BE2C (cell line): ENCODE results near the gene CNNM1.
A peak's percentile ranks its signal among the peaks of the same experiment; 100 is the strongest.

Source experiments
- DNase-seq: peaks from one replicate; pipeline ENCODE4 v3.0.0-alpha.2; 2020
- H3K27me3 ChIP-seq: fragments of 250-450 bp; sonication (Bioruptor Pico); 2 replicates; pipeline ENCODE4 v1.5.1; 2020; ENCODE audit warnings: mild to moderate bottlenecking
- H3K36me3 ChIP-seq: fragments of 250-450 bp; sonication (Bioruptor Pico); 2 replicates; pipeline ENCODE4 v1.5.1; 2020; ENCODE audit warnings: mild to moderate bottlenecking
- H3K4me1 ChIP-seq: fragments of 250-450 bp; sonication (Bioruptor Pico); 2 replicates; pipeline ENCODE4 v1.5.1; 2020
- H3K4me3 ChIP-seq: 2 replicates; pipeline ENCODE4 v1.5.1; 2011; ENCODE audit warnings: low read depth, low read length
- H3K9me3 ChIP-seq: fragments of 250-450 bp; sonication (Bioruptor Pico); 2 replicates; pipeline ENCODE4 v1.5.1; 2020
- CTCF ChIP-seq: IDR thresholded peaks from 2 replicates; pipeline ENCODE4 v1.5.1; 2012; ENCODE audit warnings: mild to moderate bottlenecking, low read depth, low read length

Gene CNNM1

GRCh38 chr10:99296605-99297004 is 32.6 kb upstream of the CNNM1 start:
- no peak for DNase-seq
- H3K36me3 ChIP-seq, result no peaks in the 10 kb centered on the region
- H3K27me3 ChIP-seq, result no peaks in the 10 kb centered on the region
- no peak for TF ChIP-seq CTCF
- H3K4me1 ChIP-seq, result no peaks in the 10 kb centered on the region
- no peaks in the 10 kb centered on the region for H3K9me3 ChIP-seq
- no peak overlapping the region for H3K4me3 ChIP-seq

- H3K9me3 ChIP-seq, result no peaks in the 10 kb centered on the region
- H3K27me3 ChIP-seq, result no peaks in the 10 kb centered on the region
- TF ChIP-seq CTCF, result 0 out of 2 replicates have a peak, but pooled peaks have one; percentile 7
- H3K4me3 ChIP-seq, result no peak overlapping the region
- no peaks in the 10 kb centered on the region for H3K4me1 ChIP-seq
- H3K36me3 ChIP-seq, result no peaks in the 10 kb centered on the region
- DNase-seq, result peak; percentile 10
Observed at GRCh38 chr10:99297033-99297432, 32.1 kb upstream of the CNNM1 start.

GRCh38 chr10:99303899-99304861 is 25.0 kb upstream of the CNNM1 start:
- no peak for TF ChIP-seq CTCF
- Histone ChIP-seq H3K4me3 (no peak overlapping the region), H3K36me3 (no peaks in the 10 kb centered on the region), H3K9me3 (no peaks in the 10 kb centered on the region), H3K4me1 (no peaks in the 10 kb centered on the region), H3K27me3 (no peaks in the 10 kb centered on the region)
- no peak for DNase-seq

- H3K4me3 ChIP-seq, result no peak overlapping the region
- H3K27me3 ChIP-seq, result no peaks in the 10 kb centered on the region
- no peak for DNase-seq
- TF ChIP-seq CTCF, result no peak
- no peaks in the 10 kb centered on the region for H3K4me1 ChIP-seq
- H3K9me3 ChIP-seq, result no peaks in the 10 kb centered on the region
- no peaks in the 10 kb centered on the region for H3K36me3 ChIP-seq
Observed at GRCh38 chr10:99304862-99305229, 24.3 kb upstream of the CNNM1 start.

- Histone ChIP-seq H3K4me1 (no peaks in the 10 kb centered on the region), H3K36me3 (no peaks in the 10 kb centered on the region), H3K4me3 (no peak overlapping the region), H3K9me3 (no peaks in the 10 kb centered on the region), H3K27me3 (no peaks in the 10 kb centered on the region)
- DNase-seq, result no peak
- TF ChIP-seq CTCF, result no peak
Observed at GRCh38 chr10:99312501-99312900, 16.7 kb upstream of the CNNM1 start.

- no peak for DNase-seq
- no peak for TF ChIP-seq CTCF
Observed at GRCh38 chr10:99315853-99316252, 13.3 kb upstream of the CNNM1 start.

More at GRCh38 chr10:99315853-99316252, 13.3 kb upstream of the CNNM1 start:
- no peaks in the 10 kb centered on the region for H3K4me1 ChIP-seq
- H3K36me3 ChIP-seq, result no peaks in the 10 kb centered on the region
- H3K27me3 ChIP-seq, result no peaks in the 10 kb centered on the region
- H3K9me3 ChIP-seq, result no peaks in the 10 kb centered on the region
- H3K4me3 ChIP-seq, result no peak overlapping the region
